ENCODE results near the gene SCG3. TPM values are rescaled to one million over a fixed set of nuclear protein-coding genes. Genes with fewer than 3 reads are reported as not detected.
A peak's percentile ranks its signal among the peaks of the same experiment; 100 is the strongest.

The SCG3 gene
- total and polyA plus RNA-seq, 2 of the 13 experiments (the other 11 are each of a cell fraction or from before 2014, with no cell fraction given) = not detected

- in situ Hi-C loops (cut with HindIII; ENCODE audit: extremely low pct_ligation_motif_present, low pct_unique_long_range_greater_than_20kb) = no loop called here
- CTCF ChIA-PET (ENCODE audit: low intra/inter-chr PET ratio, low total read pairs) = no interaction called here
- TF ChIP-seq NR2F2 (IDR thresholded peaks at IDR 0.05; ENCODE audit: borderline replicate concordance, low read depth) = no peak
- TF ChIP-seq SIN3A (IDR thresholded peaks at IDR 0.05; ENCODE audit: borderline replicate concordance, low read depth, low read length) = no peak
- TF ChIP-seq, protein P1, sequence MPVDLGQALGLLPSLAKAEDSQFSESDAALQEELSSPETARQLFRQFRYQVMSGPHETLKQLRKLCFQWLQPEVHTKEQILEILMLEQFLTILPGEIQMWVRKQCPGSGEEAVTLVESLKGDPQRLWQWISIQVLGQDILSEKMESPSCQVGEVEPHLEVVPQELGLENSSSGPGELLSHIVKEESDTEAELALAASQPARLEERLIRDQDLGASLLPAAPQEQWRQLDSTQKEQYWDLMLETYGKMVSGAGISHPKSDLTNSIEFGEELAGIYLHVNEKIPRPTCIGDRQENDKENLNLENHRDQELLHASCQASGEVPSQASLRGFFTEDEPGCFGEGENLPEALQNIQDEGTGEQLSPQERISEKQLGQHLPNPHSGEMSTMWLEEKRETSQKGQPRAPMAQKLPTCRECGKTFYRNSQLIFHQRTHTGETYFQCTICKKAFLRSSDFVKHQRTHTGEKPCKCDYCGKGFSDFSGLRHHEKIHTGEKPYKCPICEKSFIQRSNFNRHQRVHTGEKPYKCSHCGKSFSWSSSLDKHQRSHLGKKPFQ (CRISPR knock-in tag; IDR thresholded peaks at IDR 0.05; ENCODE audit: insufficient replicate concordance) = no peak
- TF ChIP-seq KDM2A (CRISPR knock-in tag; IDR thresholded peaks at IDR 0.05; ENCODE audit: borderline replicate concordance, low read depth) = no peak
- TF ChIP-seq ETV5 (CRISPR knock-in tag; IDR thresholded peaks at IDR 0.05; ENCODE audit: borderline replicate concordance) = no peak
- no peak for TF ChIP-seq BCL3 (CRISPR knock-in tag; IDR thresholded peaks at IDR 0.05)
- TF ChIP-seq, protein P2, sequence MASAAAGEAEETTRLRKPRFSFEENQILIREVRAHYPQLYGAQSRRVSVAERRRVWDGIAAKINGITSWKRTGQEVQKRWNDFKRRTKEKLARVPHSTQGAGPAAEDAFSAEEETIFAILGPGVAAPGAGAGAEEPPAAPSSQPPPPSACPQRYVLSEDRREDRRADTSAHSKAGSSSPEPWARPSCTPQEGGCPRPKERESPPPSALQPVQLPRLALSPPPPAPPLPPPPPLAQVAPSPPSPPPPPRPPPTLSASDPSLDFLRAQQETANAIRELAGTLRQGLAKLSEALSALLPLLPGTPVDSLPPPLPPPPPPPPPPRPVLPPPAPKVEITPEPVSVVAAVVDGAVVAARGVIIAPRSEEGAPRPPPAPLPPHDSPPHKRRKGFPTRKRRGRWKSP (CRISPR knock-in tag; IDR thresholded peaks at IDR 0.05) = no peak
- no peak for TF ChIP-seq SRSF4 (IDR thresholded peaks at IDR 0.05; ENCODE audit: low read depth, low read length, poor library complexity, severe bottlenecking)
- TF ChIP-seq TAF1 (CRISPR knock-in tag; IDR thresholded peaks at IDR 0.05) = no peak
- TF ChIP-seq MTA1 (CRISPR knock-in tag; IDR thresholded peaks at IDR 0.05; ENCODE audit: borderline replicate concordance) = no peak
- no peak for TF ChIP-seq ZNF260 (CRISPR knock-in tag; IDR thresholded peaks at IDR 0.05; ENCODE audit: borderline replicate concordance, low read depth)
- TF ChIP-seq ZNF207 (IDR thresholded peaks at IDR 0.05; ENCODE audit: borderline replicate concordance) = no peak
- no peak for TF ChIP-seq ONECUT2 (CRISPR knock-in tag; IDR thresholded peaks at IDR 0.05)
- TF ChIP-seq MIXL1 (CRISPR knock-in tag; IDR thresholded peaks at IDR 0.05) = no peak
- TF ChIP-seq ATF3 (CRISPR knock-in tag; IDR thresholded peaks at IDR 0.05) = no peak
- TF ChIP-seq KLF9 (CRISPR knock-in tag; IDR thresholded peaks at IDR 0.05; ENCODE audit: low read depth) = no peak
- TF ChIP-seq HIC2 (CRISPR knock-in tag; IDR thresholded peaks at IDR 0.05; ENCODE audit: low read depth) = no peak
Measured at GRCh38 chr15:51709031-51709430, 27.7 kb downstream of the SCG3 start.

More at GRCh38 chr15:51709031-51709430, 27.7 kb downstream of the SCG3 start:
- Histone ChIP-seq H3K9ac (ENCODE audit: insufficient read depth, low read depth, low read length) (no peak overlapping the region), H2AFZ (ENCODE audit: low read length) (no peak overlapping the region), H3K79me2 (ENCODE audit: insufficient read depth, low read length) (no peaks in the 10 kb centered on the region), H3K27me3 (ENCODE audit: control insufficient read depth in 1 of 2, insufficient read depth in 2 of 2, low read length in 2 of 2) (no peaks in the 10 kb centered on the region), H3K4me1 (ENCODE audit: insufficient read depth, low read length) (peaks cover 12% of the 10 kb centered on the region), H3K36me3 (replicated peaks in 1 of 2; ENCODE audit: control insufficient read depth in 1 of 2, insufficient read depth in 2 of 2, low read length in 2 of 2) (no peaks in the 10 kb centered on the region), H3K27ac (ENCODE audit: extremely low read length, insufficient read depth, low read length) (no peak overlapping the region), H4K20me1 (ENCODE audit: insufficient read depth, low read length) (no peaks in the 10 kb centered on the region), H3K9me3 (ENCODE audit: low read length) (no peaks in the 10 kb centered on the region), H3K4me2 (ENCODE audit: low read depth, low read length) (peak overlapping the region; percentile 25), H3K4me3 (replicated peaks in 1 of 3; ENCODE audit: insufficient read depth in 1 of 3, low read depth in 2 of 3, low read length in 3 of 3) (no peak overlapping the region)
- FAIRE-seq (no peak), ATAC-seq (no peak), DNase-seq (ENCODE audit: low spot score) (no peak)
- intact Hi-C loops (cut with micrococcal nuclease; ENCODE audit: unreplicated experiment) = no loop called here
- 72% methylated on average over 5 of the region's 5 CpGs for WGBS (ENCODE audit: low lambda C conversion rate)
- no TSS peak for BruUV-seq (replicated peaks)
- POLR2A ChIA-PET = no interaction called here
